IMR-90 (cell line): ENCODE results near the gene PPM1A. TPM values are rescaled to one million over a fixed set of nuclear protein-coding genes. Genes with fewer than 3 reads are reported as not detected.

Source experiments
- ATAC-seq: fragments of 200-7000 bp; cut with Tn5 transposase; 2 replicates; pipeline ENCODE4 v1.9.1; 2020; ENCODE audit warnings: low read depth, mild to moderate bottlenecking, moderate library complexity
- BruUV-seq: library from RNA; stranded (reverse); fragments of 400-500 nt; replicated peaks from 2 replicates; lab custom pipeline; 2021; lab: Mats Ljungman, UMichigan
- CTCF ChIA-PET: fragments of 300-600 bp; formaldehyde crosslinking; extraction: SDS; loops from one replicate; lab custom pipeline; 2021; ENCODE audit warnings: antibody characterized with exemption; lab: Yijun Ruan, JAX
- POLR2A ChIA-PET: fragments of 300-600 bp; sonication (Branson Sonifier 250); formaldehyde crosslinking; loops from one replicate; lab custom pipeline; 2022; ENCODE audit warnings: antibody characterized with exemption; ENCODE audit not compliant: unreplicated experiment; lab: Charles Lee
- DNase-seq: peaks from one replicate; pipeline ENCODE4 v3.0.0; 2013
- H2AFZ ChIP-seq: replicated peaks from 2 replicates; pipeline ENCODE3; 2013; ENCODE audit warnings: low read length, mild to moderate bottlenecking; ENCODE audit not compliant: poor library complexity
- H2AK5ac ChIP-seq: 2 replicates; pipeline ENCODE4 v1.6.1; 2013; ENCODE audit warnings: low read depth, low read length, inconsistent platforms
- H2AK9ac ChIP-seq: replicated peaks from 2 replicates; pipeline ENCODE3; 2013; ENCODE audit warnings: mild to moderate bottlenecking, low read depth, low read length, moderate library complexity; ENCODE audit not compliant: poor library complexity
- H2BK120ac ChIP-seq: 2 replicates; pipeline ENCODE4 v1.6.1; 2013; ENCODE audit warnings: low read depth, low read length, inconsistent platforms
- H2BK15ac ChIP-seq: 3 replicates; pipeline ENCODE4 v1.6.1; 2013; ENCODE audit warnings: low read depth, low read length, inconsistent platforms
- H2BK20ac ChIP-seq: 2 replicates; pipeline ENCODE4 v1.6.1; 2013; ENCODE audit warnings: low read depth, mild to moderate bottlenecking, inconsistent platforms, low read length, moderate library complexity
- H2BK5ac ChIP-seq: 2 replicates; pipeline ENCODE4 v1.6.1; 2013; ENCODE audit warnings: mild to moderate bottlenecking, low read depth, low read length, inconsistent platforms; ENCODE audit not compliant: poor library complexity, severe bottlenecking
- H3K14ac ChIP-seq: replicated peaks from 2 replicates; pipeline ENCODE4 v1.6.1; 2013; ENCODE audit warnings: low read depth, low read length, inconsistent platforms
- H3K18ac ChIP-seq: 2 replicates; pipeline ENCODE4 v1.6.1; 2013; ENCODE audit warnings: low read depth, low read length, control low read depth
- H3K23ac ChIP-seq: 2 replicates; pipeline ENCODE4 v1.6.1; 2013; ENCODE audit warnings: low read depth, low read length, inconsistent platforms
- H3K27ac ChIP-seq: 2 replicates; pipeline ENCODE4 v1.5.1; 2013; ENCODE audit warnings: mild to moderate bottlenecking, control low read depth, low read length; ENCODE audit not compliant: insufficient read depth
- H3K27me3 ChIP-seq: 2 replicates; pipeline ENCODE4 v1.6.1; 2013; ENCODE audit warnings: low read length; ENCODE audit not compliant: control insufficient read depth, insufficient read depth
- H3K36me3 ChIP-seq: 2 replicates; pipeline ENCODE4 v1.6.1; 2013; ENCODE audit warnings: low read length, mixed read lengths; ENCODE audit not compliant: control insufficient read depth, insufficient read depth
- H3K4ac ChIP-seq: 2 replicates; pipeline ENCODE4 v1.6.1; 2013; ENCODE audit warnings: low read depth, low read length, inconsistent platforms
- H3K4me1 ChIP-seq: 2 replicates; pipeline ENCODE4 v1.6.1; 2013; ENCODE audit warnings: low read length, mixed read lengths; ENCODE audit not compliant: control insufficient read depth, insufficient read depth
- H3K4me2 ChIP-seq: 2 replicates; pipeline ENCODE4 v1.6.1; 2013; ENCODE audit warnings: low read depth, mild to moderate bottlenecking, control low read depth, low read length, moderate library complexity
- H3K4me3 ChIP-seq: 2 replicates; pipeline ENCODE4 v1.5.1; 2013; ENCODE audit warnings: low read depth, mild to moderate bottlenecking, control low read depth, low read length, moderate library complexity; ENCODE audit not compliant: insufficient read depth
- H3K56ac ChIP-seq: 2 replicates; pipeline ENCODE4 v1.6.1; 2013; ENCODE audit warnings: low read length, inconsistent platforms; ENCODE audit not compliant: insufficient read depth; ENCODE audit errors: extremely low read depth
- H3K79me1 ChIP-seq, 2 experiments: 2 replicates each; pipeline ENCODE4 v1.6.1; 2013; ENCODE audit warnings: low read length in 2 of 2, inconsistent platforms in 1 of 2, low read depth in 1 of 2
- H3K9ac ChIP-seq: 2 replicates; pipeline ENCODE4 v1.6.1; 2013; ENCODE audit warnings: low read depth, low read length, control low read depth
- H3K9me1 ChIP-seq: 2 replicates; pipeline ENCODE4 v1.6.1; 2013; ENCODE audit warnings: low read length, inconsistent platforms; ENCODE audit not compliant: insufficient read depth
- H3K9me3 ChIP-seq: 2 replicates; pipeline ENCODE4 v1.6.1; 2013; ENCODE audit warnings: low read length; ENCODE audit not compliant: control insufficient read depth, insufficient read depth
- H4K20me1 ChIP-seq: 2 replicates; pipeline ENCODE4 v1.6.1; 2013; ENCODE audit warnings: low read length, inconsistent platforms; ENCODE audit not compliant: insufficient read depth
- H4K5ac ChIP-seq: 2 replicates; pipeline ENCODE4 v1.6.1; 2013; ENCODE audit warnings: mild to moderate bottlenecking, low read depth, low read length, control low read depth
- H4K8ac ChIP-seq, 2 experiments: 2 replicates each; pipeline ENCODE4 v1.6.1; 2013; ENCODE audit warnings: low read depth in 2 of 2, low read length in 2 of 2, control low read depth in 1 of 2, inconsistent platforms in 1 of 2
- H4K91ac ChIP-seq: 2 replicates; pipeline ENCODE4 v1.6.1; 2013; ENCODE audit warnings: low read depth, low read length, inconsistent platforms; ENCODE audit not compliant: insufficient read depth
- CHD1 ChIP-seq: IDR thresholded peaks from 2 replicates; pipeline ENCODE4 v1.6.1; 2012; ENCODE audit warnings: low read depth, low read length, improper control_type of control experiment
- FOS ChIP-seq: fragments of 150-350 bp; IDR thresholded peaks from 2 replicates; pipeline ENCODE4 v1.6.1; 2016; ENCODE audit warnings: low read depth, low read length
- MAFK ChIP-seq: IDR thresholded peaks from 2 replicates; pipeline ENCODE4 v1.6.1; 2012; ENCODE audit warnings: low read depth, low read length, improper control_type of control experiment
- MAZ ChIP-seq: IDR thresholded peaks from 2 replicates; pipeline ENCODE4 v1.6.1; 2012; ENCODE audit warnings: low read depth, mild to moderate bottlenecking, low read length, improper control_type of control experiment, moderate library complexity, borderline replicate concordance
- MXI1 ChIP-seq: IDR thresholded peaks from 2 replicates; pipeline ENCODE4 v1.6.1; 2012; ENCODE audit warnings: low read depth, mild to moderate bottlenecking, low read length, moderate library complexity, borderline replicate concordance
- NFE2L2 ChIP-seq: fragments of 150-350 bp; IDR thresholded peaks from 2 replicates; pipeline ENCODE4 v1.6.1; 2016; ENCODE audit warnings: low read depth, mild to moderate bottlenecking, low read length
- POLR2A ChIP-seq: IDR thresholded peaks from 2 replicates; pipeline ENCODE4 v1.6.1; 2012; ENCODE audit warnings: mild to moderate bottlenecking, low read depth, low read length
- RAD21 ChIP-seq: IDR thresholded peaks from 2 replicates; pipeline ENCODE4 v1.6.1; 2012; ENCODE audit warnings: low read length, improper control_type of control experiment
- RFX5 ChIP-seq: IDR thresholded peaks from 2 replicates; pipeline ENCODE4 v1.8.0; 2012; ENCODE audit warnings: low read depth, mild to moderate bottlenecking, low read length, moderate library complexity
- WGBS, 2 experiments: methylation state at CpG; one replicate each; pipeline versions ENCODE4 v1.1.5 to v1.1.7; 2013; ENCODE audit warnings: missing lambda C conversion rate in 2 of 2; ENCODE audit not compliant: insufficient read length in 1 of 2; ENCODE audit errors: extremely low coverage in 2 of 2; 5-methylcytosine and 5-hydroxymethylcytosine counted together
- dilution Hi-C: fragments of 300-500 bp; cut with HindIII; formaldehyde crosslinking; loops from one replicate; pipeline ENCODE4 v1.14.3; 2018; ENCODE audit warnings: low sequenced_read_pairs; ENCODE audit not compliant: unreplicated experiment
- in situ Hi-C: fragments of 300-500 bp; cut with MboI; formaldehyde crosslinking; loops from 3 replicates; pipeline ENCODE4 v1.14.3; 2019; ENCODE audit warnings: low sequenced_read_pairs, inconsistent platforms, mixed read lengths
- intact Hi-C: fragments of 100-400 bp; cut with micrococcal nuclease; formaldehyde crosslinking; loops from 2 replicates; pipeline ENCODE4 v1.10.0; 2022
- polyA plus RNA-seq, 3 experiments: library from polyadenylated mRNA; depleted of rRNA; stranded (reverse); fragments of >200 nt; gene quantifications; 2 replicates each; pipeline ENCODE4 v1.2.3, GENCODE V29; 2012; ENCODE audit warnings: low replicate concordance in 1 of 3
- total RNA-seq: library from RNA; depleted of rRNA; stranded (reverse); fragments of >200 nt; gene quantifications from 2 replicates; pipeline ENCODE4 v1.2.3, GENCODE V29; 2012
- TF ChIP-seq, protein P1 (sequence below): fragments of 150-350 bp; IDR thresholded peaks from 2 replicates; pipeline ENCODE4 v1.6.1; 2016; ENCODE audit warnings: low read depth, mild to moderate bottlenecking, low read length, moderate library complexity, borderline replicate concordance
- TF ChIP-seq, protein P2 (sequence below): conservative IDR thresholded peaks from 2 replicates; pipeline ENCODE4 v1.5.1; 2012; ENCODE audit warnings: mild to moderate bottlenecking, low read depth, low read length, improper control_type of control experiment

Gene PPM1A
- total and polyA plus RNA-seq, 2 of the 4 experiments (the other 2 are of a cell fraction): 14.3 to 15.1 TPM

DNA sequence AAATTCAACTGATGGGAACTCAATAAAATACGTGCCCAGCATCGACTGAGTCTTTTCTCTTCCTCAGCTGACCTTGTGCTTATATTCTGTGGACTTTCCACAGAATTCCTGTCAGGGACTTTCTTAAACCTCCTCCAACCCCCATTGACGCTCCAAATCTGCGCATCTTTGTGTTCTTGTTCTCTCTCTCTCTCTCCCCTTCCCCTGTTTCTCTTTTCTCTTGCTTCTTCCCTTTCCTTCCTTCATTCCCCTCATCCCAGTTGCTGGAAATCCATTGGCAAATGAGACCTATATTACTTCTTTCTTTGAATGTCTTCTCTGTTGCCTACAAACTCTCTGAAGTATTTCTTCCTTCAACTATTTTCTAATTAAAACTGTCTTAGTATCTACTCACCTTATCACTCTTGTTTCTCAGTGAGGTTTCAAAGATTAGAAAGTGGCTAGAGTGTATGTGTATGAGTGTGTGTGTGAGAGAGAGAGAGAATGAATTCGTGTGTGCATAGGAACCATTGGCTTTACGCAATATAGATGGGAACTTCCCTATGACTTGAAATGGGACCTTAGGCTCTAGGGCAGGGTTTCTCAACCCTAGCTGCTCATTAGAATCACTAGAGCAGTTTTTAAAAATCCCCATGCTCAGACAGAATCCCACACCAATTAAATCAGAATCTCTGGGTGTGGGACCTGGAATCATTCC is 42.0 kb upstream of the PPM1A start:
- Histone ChIP-seq H3K18ac (no peak overlapping the region), H2AK5ac (no peak overlapping the region), H4K8ac (no peak overlapping the region), H3K36me3 (no peaks in the 10 kb centered on the region), H4K5ac (no peak overlapping the region), H2AK9ac (no peak overlapping the region), H3K9ac (no peak overlapping the region), H3K14ac (no peak overlapping the region), H3K9me3 (no peaks in the 10 kb centered on the region), H3K56ac (no peak overlapping the region), H3K4me1 (no peaks in the 10 kb centered on the region), H4K20me1 (no peaks in the 10 kb centered on the region), H3K79me1 (no peaks in the 10 kb centered on the region), H3K4ac (no peak overlapping the region), H3K9me1 (no peaks in the 10 kb centered on the region), H4K91ac (no peak overlapping the region), H2BK120ac (no peak overlapping the region), H2BK5ac (no peak overlapping the region), H2BK20ac (no peak overlapping the region), H3K27ac (no peak overlapping the region), H3K27me3 (peaks cover 10% of the 10 kb centered on the region), H3K4me3 (no peak overlapping the region), H3K23ac (no peak overlapping the region), H2BK15ac (no peak overlapping the region), H3K4me2 (no peak overlapping the region), H2AFZ (no peak overlapping the region)
- ATAC-seq: no peak
- intact Hi-C loops (loop anchor here (10.0 kb wide), 1 partner anchor 258 kb away; no protein-coding TSS in a partner anchor), dilution Hi-C loops (no loop called here), in situ Hi-C loops (no loop called here)
- no TSS peak for BruUV-seq
- TF ChIP-seq MXI1 (no peak), FOS (no peak), RAD21 (no peak), POLR2A (no peak), RFX5 (no peak), MAFK (no peak), CHD1 (no peak), MAZ (no peak), NFE2L2 (no peak)
- TF ChIP-seq, protein P1, sequence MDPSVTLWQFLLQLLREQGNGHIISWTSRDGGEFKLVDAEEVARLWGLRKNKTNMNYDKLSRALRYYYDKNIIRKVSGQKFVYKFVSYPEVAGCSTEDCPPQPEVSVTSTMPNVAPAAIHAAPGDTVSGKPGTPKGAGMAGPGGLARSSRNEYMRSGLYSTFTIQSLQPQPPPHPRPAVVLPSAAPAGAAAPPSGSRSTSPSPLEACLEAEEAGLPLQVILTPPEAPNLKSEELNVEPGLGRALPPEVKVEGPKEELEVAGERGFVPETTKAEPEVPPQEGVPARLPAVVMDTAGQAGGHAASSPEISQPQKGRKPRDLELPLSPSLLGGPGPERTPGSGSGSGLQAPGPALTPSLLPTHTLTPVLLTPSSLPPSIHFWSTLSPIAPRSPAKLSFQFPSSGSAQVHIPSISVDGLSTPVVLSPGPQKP: no peak
- TF ChIP-seq, protein P2, sequence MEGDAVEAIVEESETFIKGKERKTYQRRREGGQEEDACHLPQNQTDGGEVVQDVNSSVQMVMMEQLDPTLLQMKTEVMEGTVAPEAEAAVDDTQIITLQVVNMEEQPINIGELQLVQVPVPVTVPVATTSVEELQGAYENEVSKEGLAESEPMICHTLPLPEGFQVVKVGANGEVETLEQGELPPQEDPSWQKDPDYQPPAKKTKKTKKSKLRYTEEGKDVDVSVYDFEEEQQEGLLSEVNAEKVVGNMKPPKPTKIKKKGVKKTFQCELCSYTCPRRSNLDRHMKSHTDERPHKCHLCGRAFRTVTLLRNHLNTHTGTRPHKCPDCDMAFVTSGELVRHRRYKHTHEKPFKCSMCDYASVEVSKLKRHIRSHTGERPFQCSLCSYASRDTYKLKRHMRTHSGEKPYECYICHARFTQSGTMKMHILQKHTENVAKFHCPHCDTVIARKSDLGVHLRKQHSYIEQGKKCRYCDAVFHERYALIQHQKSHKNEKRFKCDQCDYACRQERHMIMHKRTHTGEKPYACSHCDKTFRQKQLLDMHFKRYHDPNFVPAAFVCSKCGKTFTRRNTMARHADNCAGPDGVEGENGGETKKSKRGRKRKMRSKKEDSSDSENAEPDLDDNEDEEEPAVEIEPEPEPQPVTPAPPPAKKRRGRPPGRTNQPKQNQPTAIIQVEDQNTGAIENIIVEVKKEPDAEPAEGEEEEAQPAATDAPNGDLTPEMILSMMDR: no peak
- CTCF ChIA-PET: no interaction called here
- no peak for DNase-seq
- POLR2A ChIA-PET: no interaction called here
- 87% methylated on average over 3 of the region's 6 CpGs; no CpG with 5 or more reads in 1 of the 2 experiments for WGBS, 2 experiments
